Hepatocyte (in vitro differentiated cells): Measurements from ENCODE around the gene SP3. TPM values are rescaled to one million over a fixed set of nuclear protein-coding genes. Genes with fewer than 3 reads are reported as not detected.

Source experiments
- DNase-seq: peaks from one replicate; pipeline ENCODE4 v3.0.0-alpha.2; 2016; ENCODE audit warnings: low spot score
- H2AFZ ChIP-seq: fragments of 200-600 bp; sonication (generic); 2 replicates; pipeline ENCODE4 v1.6.0; 2016; ENCODE audit warnings: antibody characterized with exemption, mild to moderate bottlenecking
- H3K27ac ChIP-seq: fragments of 200-600 bp; sonication (generic); 2 replicates; pipeline ENCODE4 v1.5.1; 2016; ENCODE audit warnings: mild to moderate bottlenecking
- H3K27me3 ChIP-seq: fragments of 200-600 bp; sonication (generic); 2 replicates; pipeline ENCODE4 v1.6.1; 2016
- H3K36me3 ChIP-seq: fragments of 200-600 bp; sonication (generic); replicated peaks from 2 replicates; pipeline ENCODE4 v1.5.1; 2016; ENCODE audit warnings: low read depth; ENCODE audit not compliant: insufficient read depth
- H3K4me1 ChIP-seq: fragments of 200-600 bp; sonication (generic); 2 replicates; pipeline ENCODE4 v1.5.1; 2016; ENCODE audit warnings: mild to moderate bottlenecking, moderate library complexity; ENCODE audit not compliant: insufficient read depth
- H3K4me2 ChIP-seq: fragments of 200-600 bp; sonication (generic); 2 replicates; pipeline ENCODE4 v1.6.0; 2016
- H3K4me3 ChIP-seq: fragments of 200-600 bp; sonication (generic); 2 replicates; pipeline ENCODE4 v1.5.1; 2016; ENCODE audit warnings: mild to moderate bottlenecking
- H3K79me2 ChIP-seq: fragments of 200-600 bp; sonication (generic); 2 replicates; pipeline ENCODE4 v1.6.0; 2017; ENCODE audit warnings: mild to moderate bottlenecking
- H3K9me2 ChIP-seq: fragments of 200-600 bp; sonication (generic); replicated peaks from 2 replicates; pipeline ENCODE4 v1.6.0; 2017; ENCODE audit warnings: mild to moderate bottlenecking; ENCODE audit not compliant: insufficient read depth
- H3K9me3 ChIP-seq: fragments of 200-600 bp; sonication (generic); 2 replicates; pipeline ENCODE4 v1.5.1; 2016; ENCODE audit warnings: low read depth, mild to moderate bottlenecking
- H4K20me1 ChIP-seq: fragments of 200-600 bp; sonication (generic); 2 replicates; pipeline ENCODE4 v1.6.0; 2016; ENCODE audit warnings: mild to moderate bottlenecking; ENCODE audit not compliant: insufficient read depth, poor library complexity, severe bottlenecking
- CTCF ChIP-seq: fragments of 200-600 bp; sonication (generic); IDR thresholded peaks from 2 replicates; pipeline ENCODE4 v1.5.1; 2016; ENCODE audit warnings: antibody characterized with exemption, mild to moderate bottlenecking; ENCODE audit not compliant: poor library complexity
- EZH2 ChIP-seq: fragments of 200-600 bp; sonication (generic); IDR thresholded peaks from 2 replicates; pipeline ENCODE4 v1.6.1; 2016; ENCODE audit warnings: antibody characterized with exemption, mild to moderate bottlenecking, borderline replicate concordance
- EZH2phosphoT487 ChIP-seq: fragments of 200-600 bp; sonication (generic); IDR thresholded peaks from one replicate; pipeline ENCODE4 v1.6.1; 2018; ENCODE audit warnings: antibody characterized with exemption, mild to moderate bottlenecking, low read depth, moderate library complexity; ENCODE audit not compliant: unreplicated experiment, severe bottlenecking
- WGBS: methylation state at CpG from one replicate; pipeline ENCODE4 v1.1.6; 2016; ENCODE audit warnings: low lambda C conversion rate; ENCODE audit errors: missing lambda C conversion rate; 5-methylcytosine and 5-hydroxymethylcytosine counted together
- polyA plus RNA-seq: library from polyadenylated mRNA; unstranded; fragments of >200 nt; fragmentation: Nextera tagmentation; extraction: Ambion mirVana; gene quantifications from 2 replicates; pipeline ENCODE4 v1.2.1, GENCODE V29; 2016
- total RNA-seq: library from RNA; depleted of rRNA; stranded (reverse); fragments of >200 nt; gene quantifications from 2 replicates; pipeline ENCODE4 v1.2.3, GENCODE V29; 2014

The SP3 gene
- total and polyA plus RNA-seq, 2 experiments from 2014 or later = 37.2 to 133 TPM

- no peaks in the 10 kb centered on the region for H3K9me3 ChIP-seq
- no peak overlapping the region for H3K27ac ChIP-seq
- peaks cover 100% of the 10 kb centered on the region for H3K79me2 ChIP-seq
- TF ChIP-seq CTCF (no peak), EZH2phosphoT487 (no peak), EZH2 (no peak)
- peaks cover 18% of the 10 kb centered on the region for H3K4me1 ChIP-seq
- H4K20me1 ChIP-seq = peaks cover 99% of the 10 kb centered on the region
- no peak overlapping the region for H2AFZ ChIP-seq
- H3K4me3 ChIP-seq = no peak overlapping the region
- no peaks in the 10 kb centered on the region for H3K27me3 ChIP-seq
- no peak for DNase-seq
- no peaks in the 10 kb centered on the region for H3K9me2 ChIP-seq
- 87% methylated on average over 2 of the region's 2 CpGs for WGBS
- no peak overlapping the region for H3K4me2 ChIP-seq
- no peaks in the 10 kb centered on the region for H3K36me3 ChIP-seq
Measured at GRCh38 chr2:173938700-173939384, 26.3 kb downstream of the SP3 start.

GRCh38 chr2:173935305-173935704 is 29.9 kb downstream of the SP3 start:
- Histone ChIP-seq H3K4me3 (no peak overlapping the region), H3K27ac (no peak overlapping the region), H3K4me2 (no peak overlapping the region), H3K36me3 (no peaks in the 10 kb centered on the region), H2AFZ (no peak overlapping the region), H3K9me3 (no peaks in the 10 kb centered on the region), H3K27me3 (no peaks in the 10 kb centered on the region), H3K79me2 (peaks cover 100% of the 10 kb centered on the region), H4K20me1 (peaks cover 92% of the 10 kb centered on the region), H3K9me2 (no peaks in the 10 kb centered on the region), H3K4me1 (peaks cover 18% of the 10 kb centered on the region)
- 73% methylated on average over 1 of the region's 1 CpG for WGBS
- TF ChIP-seq CTCF = no peak
- no peak for TF ChIP-seq EZH2
- no peak for DNase-seq

GRCh38 chr2:173934895-173935294 is 30.3 kb downstream of the SP3 start:
- H3K4me1 ChIP-seq = peaks cover 20% of the 10 kb centered on the region
- H4K20me1 ChIP-seq = peaks cover 92% of the 10 kb centered on the region
- H3K27ac ChIP-seq = no peak overlapping the region
- no peak overlapping the region for H2AFZ ChIP-seq
- H3K36me3 ChIP-seq = no peaks in the 10 kb centered on the region
- no peaks in the 10 kb centered on the region for H3K27me3 ChIP-seq
- no peak for TF ChIP-seq EZH2phosphoT487
- no peak for TF ChIP-seq CTCF
- no peak for TF ChIP-seq EZH2
- peaks cover 100% of the 10 kb centered on the region for H3K79me2 ChIP-seq
- H3K4me3 ChIP-seq = no peak overlapping the region
- H3K4me2 ChIP-seq = no peak overlapping the region
- H3K9me2 ChIP-seq = no peaks in the 10 kb centered on the region
- no peak for DNase-seq
- no peaks in the 10 kb centered on the region for H3K9me3 ChIP-seq
- WGBS = 66% methylated on average over 5 of the region's 5 CpGs

GRCh38 chr2:173931751-173932150 is 33.4 kb downstream of the SP3 start:
- Histone ChIP-seq H3K27ac (no peak overlapping the region), H3K4me3 (no peak overlapping the region), H3K36me3 (no peaks in the 10 kb centered on the region), H4K20me1 (peaks cover 91% of the 10 kb centered on the region), H3K4me1 (peaks cover 7% of the 10 kb centered on the region), H3K79me2 (peaks cover 100% of the 10 kb centered on the region), H2AFZ (no peak overlapping the region), H3K27me3 (no peaks in the 10 kb centered on the region), H3K4me2 (no peak overlapping the region), H3K9me2 (no peaks in the 10 kb centered on the region), H3K9me3 (no peaks in the 10 kb centered on the region)
- no peak for DNase-seq
- WGBS = 65% methylated on average over 2 of the region's 2 CpGs
- TF ChIP-seq EZH2 (no peak), EZH2phosphoT487 (no peak), CTCF (no peak)
